GM23338 (cell line): ENCODE data around the gene SNRPA1. TPM values are rescaled to one million over a fixed set of nuclear protein-coding genes. Genes with fewer than 3 reads are reported as not detected.

Experiments used
- ATAC-seq: fragments of 200-7000 bp; cut with Tn5 transposase; 3 replicates; pipeline ENCODE4 v1.9.1; 2020
- DNase-seq: peaks from one replicate; pipeline ENCODE4 v3.0.0-alpha.2; 2015; ENCODE audit warnings: low spot score
- H2AFZ ChIP-seq: fragments of 200-600 bp; sonication (generic); 2 replicates; pipeline ENCODE4 v1.8.0; 2016; ENCODE audit warnings: antibody characterized with exemption, mild to moderate bottlenecking, moderate library complexity
- H3F3A ChIP-seq: fragments of 200-600 bp; sonication (generic); replicated peaks from 2 replicates; pipeline ENCODE4 v1.8.0; 2017; ENCODE audit warnings: antibody characterized with exemption, mixed run types, low read depth
- H3K27ac ChIP-seq: fragments of 200-600 bp; sonication (generic); 2 replicates; pipeline ENCODE4 v1.6.1; 2016; ENCODE audit warnings: low read depth
- H3K27me3 ChIP-seq: fragments of 200-600 bp; sonication (generic); 2 replicates; pipeline ENCODE4 v1.8.0; 2016; ENCODE audit warnings: mild to moderate bottlenecking, mixed run types, moderate library complexity; ENCODE audit not compliant: insufficient read depth
- H3K36me3 ChIP-seq: fragments of 200-600 bp; sonication (generic); 2 replicates; pipeline ENCODE4 v1.8.0; 2016; ENCODE audit warnings: mild to moderate bottlenecking; ENCODE audit not compliant: insufficient read depth
- H3K4me1 ChIP-seq: fragments of 200-600 bp; sonication (generic); 2 replicates; pipeline ENCODE4 v1.8.0; 2016; ENCODE audit warnings: mild to moderate bottlenecking, moderate library complexity; ENCODE audit not compliant: insufficient read depth
- H3K4me2 ChIP-seq: fragments of 200-600 bp; sonication (generic); 2 replicates; pipeline ENCODE4 v1.7.1; 2017; ENCODE audit warnings: mixed run types
- H3K4me3 ChIP-seq: fragments of 200-600 bp; sonication (generic); 2 replicates; pipeline ENCODE4 v1.6.1; 2016; ENCODE audit warnings: mixed run types
- H3K79me2 ChIP-seq: fragments of 200-600 bp; sonication (generic); replicated peaks from 2 replicates; pipeline ENCODE4 v1.8.0; 2017; ENCODE audit warnings: mild to moderate bottlenecking; ENCODE audit not compliant: insufficient read depth
- H3K9me2 ChIP-seq: fragments of 200-600 bp; sonication (generic); 2 replicates; pipeline ENCODE4 v1.8.0; 2017; ENCODE audit not compliant: insufficient read depth
- H4K20me1 ChIP-seq: fragments of 200-600 bp; sonication (generic); replicated peaks from 2 replicates; pipeline ENCODE4 v1.8.0; 2017; ENCODE audit warnings: mild to moderate bottlenecking; ENCODE audit not compliant: insufficient read depth
- H3K27ac Mint-ChIP-seq: 2 replicates; pipeline ENCODE4 v1.8.0; 2020; ENCODE audit warnings: inconsistent platforms, mild to moderate bottlenecking, moderate library complexity, mixed read lengths
- H3K27me3 Mint-ChIP-seq: 3 replicates; pipeline ENCODE4 v1.8.0; 2022; ENCODE audit warnings: low read depth, mild to moderate bottlenecking, moderate library complexity, mixed read lengths, inconsistent platforms; ENCODE audit not compliant: insufficient read depth, poor library complexity
- H3K36me3 Mint-ChIP-seq: 3 replicates; pipeline ENCODE4 v1.8.0; 2021; ENCODE audit warnings: low read depth, mild to moderate bottlenecking, inconsistent platforms, moderate library complexity, mixed read lengths
- H3K4me1 Mint-ChIP-seq: 3 replicates; pipeline ENCODE4 v1.8.0; 2020; ENCODE audit warnings: mild to moderate bottlenecking, inconsistent platforms, mixed read lengths
- H3K4me3 Mint-ChIP-seq: 3 replicates; pipeline ENCODE4 v1.8.0; 2021; ENCODE audit warnings: moderate library complexity, mild to moderate bottlenecking, inconsistent platforms, mixed read lengths
- H3K9me3 Mint-ChIP-seq: 3 replicates; pipeline ENCODE4 v1.8.0; 2020; ENCODE audit warnings: moderate library complexity, mild to moderate bottlenecking, inconsistent platforms, mixed read lengths
- CTCF ChIP-seq, 2 experiments: fragments of 200-600 bp in 1 of 2; sonication (generic) in 1 of 2; conservative IDR thresholded peaks; 2 replicates each; pipeline versions ENCODE4 v1.5.1 to v1.6.1; 2016 to 2017; ENCODE audit warnings: antibody characterized with exemption in 2 of 2, low read depth in 2 of 2, mild to moderate bottlenecking in 2 of 2, moderate library complexity in 1 of 2
- ETS1 ChIP-seq: IDR thresholded peaks from 2 replicates; pipeline ENCODE4 v1.6.1; 2016; ENCODE audit warnings: antibody characterized with exemption
- EZH2 ChIP-seq: fragments of 200-600 bp; sonication (generic); IDR thresholded peaks from one replicate; pipeline ENCODE4 v1.8.0; 2017; ENCODE audit warnings: antibody characterized with exemption, mild to moderate bottlenecking, low read depth; ENCODE audit not compliant: unreplicated experiment
- EZH2phosphoT487 ChIP-seq: fragments of 200-600 bp; sonication (generic); IDR thresholded peaks from one replicate; pipeline ENCODE4 v1.8.1; 2018; ENCODE audit warnings: antibody characterized with exemption; ENCODE audit not compliant: unreplicated experiment
- JUNB ChIP-seq: IDR thresholded peaks from one replicate; pipeline ENCODE4 v1.6.1; 2016; ENCODE audit warnings: antibody characterized with exemption; ENCODE audit not compliant: unreplicated experiment
- NANOG ChIP-seq: IDR thresholded peaks from 2 replicates; pipeline ENCODE4 v1.6.1; 2016; ENCODE audit warnings: antibody characterized with exemption, borderline replicate concordance
- POLR2AphosphoS5 ChIP-seq: IDR thresholded peaks from 2 replicates; pipeline ENCODE4 v1.6.1; 2016; ENCODE audit warnings: antibody characterized with exemption, low read depth
- REST ChIP-seq: IDR thresholded peaks from one replicate; pipeline ENCODE4 v1.6.1; 2018; ENCODE audit warnings: antibody characterized with exemption; ENCODE audit not compliant: unreplicated experiment
- STAT1 ChIP-seq: IDR thresholded peaks from one replicate; pipeline ENCODE4 v1.6.1; 2016; ENCODE audit warnings: antibody characterized with exemption; ENCODE audit not compliant: unreplicated experiment
- ZNF114 ChIP-seq: fragments of 250-450 bp; sonication (Bioruptor Pico); IDR thresholded peaks from 2 replicates; pipeline ENCODE4 v1.5.0; 2020; ENCODE audit warnings: mild to moderate bottlenecking, moderate library complexity
- ZNF331 ChIP-seq: fragments of 250-450 bp; sonication (Bioruptor Pico); IDR thresholded peaks from 2 replicates; pipeline ENCODE4 v1.5.0; 2020; ENCODE audit warnings: low read depth, mild to moderate bottlenecking, moderate library complexity
- ZNF462 ChIP-seq: fragments of 250-450 bp; sonication (Bioruptor Pico); IDR thresholded peaks from 2 replicates; pipeline ENCODE4 v1.5.0; 2020; ENCODE audit warnings: mild to moderate bottlenecking, moderate library complexity
- polyA plus RNA-seq: library from polyadenylated mRNA; unstranded; fragments of >200 nt; fragmentation: Nextera tagmentation; extraction: Ambion mirVana; gene quantifications from 2 replicates; pipeline ENCODE4 v1.2.1, GENCODE V29; 2016
- total RNA-seq: library from RNA; depleted of rRNA; stranded (reverse); fragments of >200 nt; shearing (Covaris generic); gene quantifications from 2 replicates; pipeline ENCODE4 v1.2.3, GENCODE V29; 2014

The SNRPA1 gene
- total and polyA plus RNA-seq, 2 experiments from 2014 or later: 170 to 361 TPM

GRCh38 chr15:101233651-101234280 lies 61.3 kb downstream of the SNRPA1 start (continued):
- no peak for TF ChIP-seq ZNF114 (CRISPR knock-in tag)
- TF ChIP-seq ETS1: no peak
- TF ChIP-seq STAT1: no peak

- DNase-seq (peak; percentile 17), ATAC-seq (peak; percentile 95)
- peaks cover 25% of the 10 kb centered on the region for H3K4me1 Mint-ChIP-seq
- H3K36me3 ChIP-seq: peaks cover 11% of the 10 kb centered on the region; the same call in 1 of the 2 replicates
- peaks cover 36% of the 10 kb centered on the region for H4K20me1 ChIP-seq
- H3K27me3 ChIP-seq: no peaks in the 10 kb centered on the region
- peaks cover 6% of the 10 kb centered on the region for H3K27me3 Mint-ChIP-seq
- peaks cover 33% of the 10 kb centered on the region for H3K36me3 Mint-ChIP-seq
- H2AFZ ChIP-seq: no peak overlapping the region
- H3K4me3 ChIP-seq: no peak overlapping the region
- peaks cover 100% of the 10 kb centered on the region for H3K79me2 ChIP-seq
- H3F3A ChIP-seq: no peaks in the 10 kb centered on the region
- no peak overlapping the region; the same call in 2 of the 3 replicates for H3K4me3 Mint-ChIP-seq
- H3K27ac ChIP-seq: no peak overlapping the region
- H3K4me2 ChIP-seq: no peak overlapping the region
- no peak overlapping the region for H3K27ac Mint-ChIP-seq
- H3K9me3 Mint-ChIP-seq: no peaks in the 10 kb centered on the region
- H3K4me1 ChIP-seq: no peaks in the 10 kb centered on the region
- no peaks in the 10 kb centered on the region for H3K9me2 ChIP-seq
- no peak for TF ChIP-seq ZNF114 (CRISPR knock-in tag)
- TF ChIP-seq EZH2phosphoT487: no peak
- no peak for TF ChIP-seq POLR2AphosphoS5
- TF ChIP-seq EZH2: no peak
- TF ChIP-seq CTCF (conservative IDR thresholded peaks at IDR 0.05; ENCODE audit: low read depth in 2 of 2): no peak
- TF ChIP-seq ZNF462 (CRISPR knock-in tag): no peak
- no peak for TF ChIP-seq STAT1
- TF ChIP-seq ZNF331 (CRISPR knock-in tag): no peak
- no peak for TF ChIP-seq REST
- no peak for TF ChIP-seq JUNB
- no peak for TF ChIP-seq NANOG
Measured at GRCh38 chr15:101232677-101233076, 62.4 kb downstream of the SNRPA1 start.
